NCI-H1092 treated with DMSO at 0.1 percent for 48 hours (cell line): ENCODE data around the gene FGD5.

Experiments
- DNase-seq: peaks from one replicate; lab custom pipeline; 2025; lab: John Stamatoyannopoulos, UW

The FGD5 gene

GRCh38 chr3:14929310-14930074, 110.7 kb downstream of the FGD5 start:
- DNase-seq: no peak

GRCh38 chr3:14933820-14934425, 115.2 kb downstream of the FGD5 start:
- no peak for DNase-seq

- no peak for DNase-seq
Observed at GRCh38 chr3:14935592-14936345, 117.0 kb downstream of the FGD5 start.

GRCh38 chr3:14938954-14939353, 120.2 kb downstream of the FGD5 start:
- no peak for DNase-seq

- DNase-seq: no peak
Observed at GRCh38 chr3:14941871-14942270, 123.1 kb downstream of the FGD5 start.

GRCh38 chr3:14943042-14943441, 124.3 kb downstream of the FGD5 start:
- DNase-seq: no peak

GRCh38 chr3:14946236-14946635, 127.5 kb downstream of the FGD5 start:
- DNase-seq: no peak

GRCh38 chr3:14946739-14947099, 128.0 kb downstream of the FGD5 start:
- DNase-seq: peak; percentile 45

GRCh38 chr3:14947100-14947885, 128.5 kb downstream of the FGD5 start, which contains the start of gene NR2C2:
Gene NR2C2, plus strand, starts transcription at chr3:14947583. Its CDS starts 56,332 bp downstream, at chr3:15003915.
- peak; percentile 87 for DNase-seq

GRCh38 chr3:14947886-14948608, 129.3 kb downstream of the FGD5 start:
- DNase-seq: peak; percentile 98

GRCh38 chr3:14948609-14949038, 129.9 kb downstream of the FGD5 start:
- DNase-seq: no peak

- no peak for DNase-seq
Observed at GRCh38 chr3:14949126-14949525, 130.4 kb downstream of the FGD5 start.

- DNase-seq: no peak
Observed at GRCh38 chr3:14950274-14950673, 131.5 kb downstream of the FGD5 start.

GRCh38 chr3:14957153-14957552, 138.4 kb downstream of the FGD5 start:
- no peak for DNase-seq

GRCh38 chr3:14957925-14958324, 139.2 kb downstream of the FGD5 start:
- no peak for DNase-seq

- DNase-seq: no peak
Observed at GRCh38 chr3:14959359-14959943, 140.7 kb downstream of the FGD5 start.

- no peak for DNase-seq
Observed at GRCh38 chr3:14962762-14963161, 144.0 kb downstream of the FGD5 start.

GRCh38 chr3:14967285-14967684, 148.5 kb downstream of the FGD5 start:
- DNase-seq: no peak

- DNase-seq: no peak
Observed at GRCh38 chr3:14969671-14970070, 150.9 kb downstream of the FGD5 start.

GRCh38 chr3:14976317-14976716, 157.6 kb downstream of the FGD5 start:
- no peak for DNase-seq

- DNase-seq: no peak
Observed at GRCh38 chr3:14980689-14981088, 161.9 kb downstream of the FGD5 start.
